Peyer's patch (tissue), 4 donors: Measurements from ENCODE around the gene IQGAP2. TPM values are rescaled to one million over a fixed set of nuclear protein-coding genes. Genes with fewer than 3 reads are reported as not detected.

Experiments used
- DNase-seq, 3 donors: peaks; one replicate each; pipeline ENCODE4 v3.0.0-alpha.2; 2017 to 2019
- H3K27ac ChIP-seq, 4 donors: fragments of 200-600 bp; sonication (generic); one replicate each; pipeline ENCODE4 v1.5.1; 2016 to 2019
- H3K27me3 ChIP-seq, 2 donors: fragments of 200-600 bp; sonication (generic); one replicate each; pipeline ENCODE4 v1.5.1; 2019
- H3K36me3 ChIP-seq, 3 donors: fragments of 200-600 bp; sonication (generic); one replicate each; pipeline ENCODE4 v1.5.1; 2016 to 2019
- H3K4me1 ChIP-seq, 4 donors: fragments of 200-600 bp; sonication (generic); one replicate each; pipeline ENCODE4 v1.5.1; 2016 to 2019
- H3K4me3 ChIP-seq, 4 donors: fragments of 200-600 bp; sonication (generic); 1 replicate in 3 of 4; 2 replicates in 1 of 4; pipeline ENCODE4 v1.5.1; 2016 to 2019; ENCODE audit warnings: mild to moderate bottlenecking in 1 of 4
- H3K9me3 ChIP-seq, 4 donors: fragments of 200-600 bp; sonication (generic); one replicate each; pipeline ENCODE4 v1.5.1; 2016 to 2019; ENCODE audit warnings: mild to moderate bottlenecking in 1 of 4
- POLR2A ChIP-seq, 2 donors: fragments of 450-650 bp; IDR thresholded peaks; one replicate each; pipeline ENCODE4 v1.5.1; 2017; ENCODE audit warnings: antibody characterized with exemption in 2 of 2, mild to moderate bottlenecking in 2 of 2, moderate library complexity in 2 of 2
- total RNA-seq, 4 donors: library from RNA; depleted of rRNA; stranded (reverse); fragments of >200 nt; gene quantifications; one replicate each; pipeline ENCODE4 v1.1.0, GENCODE V29; 2016
- TF ChIP-seq, protein P1 (sequence below), 6 experiments: fragments of 450-650 bp in 4 of 6; fragments of 200-600 bp in 2 of 6; sonication (generic) in 1 of 6; IDR thresholded peaks; one replicate each; pipeline ENCODE4 v1.5.1; 2017 to 2019; ENCODE audit warnings: antibody characterized with exemption in 6 of 6, mild to moderate bottlenecking in 3 of 6, moderate library complexity in 1 of 6

IQGAP2 gene
- total RNA-seq, 4 donors from 2014 or later = 58.6 to 110 (median 84.7) TPM

DNA sequence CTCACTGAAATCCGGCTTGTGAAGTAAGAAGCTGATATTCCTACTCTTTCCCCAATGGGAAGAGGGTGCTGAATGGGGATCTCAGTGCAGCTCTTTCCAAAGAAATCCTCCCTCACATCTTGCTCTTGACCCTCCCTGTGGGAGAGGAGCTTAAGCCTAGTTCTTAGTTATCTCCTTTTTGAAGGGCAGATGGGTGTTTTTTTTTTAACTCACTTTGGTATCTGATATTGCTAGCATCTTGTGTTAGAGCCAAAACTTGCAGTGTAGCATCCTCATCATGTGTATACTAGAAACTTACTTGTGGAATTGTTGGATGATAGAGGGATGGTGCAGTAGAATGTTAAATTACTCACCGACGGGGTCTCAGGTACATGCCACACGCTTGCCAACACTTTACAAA, 129.9 kb downstream of the IQGAP2 start:
- Histone ChIP-seq H3K4me3 (no peak overlapping the region), H3K4me1 (peaks cover 0 to 8% (median 0%) of the 10 kb centered on the region in 4 donors), H3K9me3 (no peaks in the 10 kb centered on the region), H3K36me3 (no peaks in the 10 kb centered on the region), H3K27me3 (no peaks in the 10 kb centered on the region), H3K27ac (no peak overlapping the region)
- TF ChIP-seq, protein P1, sequence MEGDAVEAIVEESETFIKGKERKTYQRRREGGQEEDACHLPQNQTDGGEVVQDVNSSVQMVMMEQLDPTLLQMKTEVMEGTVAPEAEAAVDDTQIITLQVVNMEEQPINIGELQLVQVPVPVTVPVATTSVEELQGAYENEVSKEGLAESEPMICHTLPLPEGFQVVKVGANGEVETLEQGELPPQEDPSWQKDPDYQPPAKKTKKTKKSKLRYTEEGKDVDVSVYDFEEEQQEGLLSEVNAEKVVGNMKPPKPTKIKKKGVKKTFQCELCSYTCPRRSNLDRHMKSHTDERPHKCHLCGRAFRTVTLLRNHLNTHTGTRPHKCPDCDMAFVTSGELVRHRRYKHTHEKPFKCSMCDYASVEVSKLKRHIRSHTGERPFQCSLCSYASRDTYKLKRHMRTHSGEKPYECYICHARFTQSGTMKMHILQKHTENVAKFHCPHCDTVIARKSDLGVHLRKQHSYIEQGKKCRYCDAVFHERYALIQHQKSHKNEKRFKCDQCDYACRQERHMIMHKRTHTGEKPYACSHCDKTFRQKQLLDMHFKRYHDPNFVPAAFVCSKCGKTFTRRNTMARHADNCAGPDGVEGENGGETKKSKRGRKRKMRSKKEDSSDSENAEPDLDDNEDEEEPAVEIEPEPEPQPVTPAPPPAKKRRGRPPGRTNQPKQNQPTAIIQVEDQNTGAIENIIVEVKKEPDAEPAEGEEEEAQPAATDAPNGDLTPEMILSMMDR (IDR thresholded peaks at IDR 0.05) = no peak
- TF ChIP-seq POLR2A (IDR thresholded peaks at IDR 0.05) = no peak
- DNase-seq = no peak

DNA sequence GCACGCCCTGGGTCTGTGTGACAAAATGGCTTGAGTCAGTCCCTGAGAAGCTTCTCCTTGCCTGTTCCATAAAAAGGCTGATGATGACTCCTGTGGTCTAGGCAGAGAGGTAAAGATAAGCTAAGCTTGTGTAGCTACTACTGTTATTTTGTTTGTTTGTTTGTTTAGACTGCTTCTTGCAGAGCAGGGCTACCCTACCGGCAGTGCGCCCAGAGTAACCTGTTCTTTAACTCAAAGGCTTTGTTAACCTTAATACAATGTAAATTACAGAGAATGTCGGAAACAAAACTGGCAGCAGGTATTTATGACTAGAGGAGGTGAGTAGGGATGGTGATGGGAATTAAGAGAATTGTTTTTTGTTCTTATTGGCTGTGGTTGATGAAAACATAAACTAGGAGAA, 132.5 kb downstream of the IQGAP2 start:
- Histone ChIP-seq H3K4me1 (peaks cover 0 to 8% (median 0%) of the 10 kb centered on the region in 4 donors), H3K9me3 (no peaks in the 10 kb centered on the region), H3K4me3 (no peak overlapping the region), H3K27ac (no peak overlapping the region), H3K27me3 (no peaks in the 10 kb centered on the region), H3K36me3 (no peaks in the 10 kb centered on the region)
- TF ChIP-seq, protein P1 (IDR thresholded peaks at IDR 0.05) = no peak
- no peak for TF ChIP-seq POLR2A (IDR thresholded peaks at IDR 0.05)
- no peak for DNase-seq

- TF ChIP-seq, protein P1 (IDR thresholded peaks at IDR 0.05) = no peak
- no peak for TF ChIP-seq POLR2A (IDR thresholded peaks at IDR 0.05)
- Histone ChIP-seq H3K4me3 (no peak overlapping the region), H3K27me3 (no peaks in the 10 kb centered on the region), H3K4me1 (peaks cover 0 to 8% (median 0%) of the 10 kb centered on the region in 4 donors), H3K9me3 (no peaks in the 10 kb centered on the region), H3K36me3 (no peaks in the 10 kb centered on the region), H3K27ac (no peak overlapping the region)
- DNase-seq = no peak
These were observed 134.0 kb downstream of the IQGAP2 start for GRCh38 chr5:76537073-76537543.

DNA sequence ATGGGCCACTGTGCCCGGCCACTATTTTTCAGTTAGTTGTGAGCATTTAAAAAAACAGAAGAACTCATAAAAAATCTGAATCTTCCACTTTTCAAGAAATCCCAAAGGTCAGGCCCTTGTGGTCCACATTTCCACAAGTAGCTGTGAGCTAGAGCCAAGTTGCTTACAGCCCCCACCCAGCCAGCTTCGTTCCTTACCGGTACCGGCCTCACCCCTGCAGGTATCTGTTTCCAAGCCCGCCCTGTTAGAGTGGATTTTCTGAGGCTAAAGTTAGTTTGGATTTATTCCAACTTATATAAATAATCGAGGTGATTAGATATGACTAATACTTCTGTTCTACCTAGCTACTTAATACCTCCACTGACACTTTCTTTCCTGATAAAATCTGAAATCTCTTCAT, 139.2 kb downstream of the IQGAP2 start:
- Histone ChIP-seq H3K4me1 (peaks cover 0 to 44% (median 5%) of the 10 kb centered on the region in 4 donors), H3K36me3 (no peaks in the 10 kb centered on the region), H3K9me3 (no peaks in the 10 kb centered on the region), H3K27me3 (no peaks in the 10 kb centered on the region), H3K27ac (peak overlapping the region in 3 of 4 donors; percentile 60 to 72 (median 66)), H3K4me3 (no peak overlapping the region)
- no peak for DNase-seq
- TF ChIP-seq POLR2A (IDR thresholded peaks at IDR 0.05) = no peak
- TF ChIP-seq, protein P1 (IDR thresholded peaks at IDR 0.05) = no peak

GRCh38 chr5:76542887-76543690, 140.0 kb downstream of the IQGAP2 start:
- H3K27me3 ChIP-seq = no peaks in the 10 kb centered on the region
- peak overlapping the region; percentile 60 to 72 (median 66) for H3K27ac ChIP-seq
- peak in 2 of 3 donors; percentile 36 to 73 for DNase-seq
- H3K36me3 ChIP-seq = no peaks in the 10 kb centered on the region
- TF ChIP-seq POLR2A (IDR thresholded peaks at IDR 0.05) = no peak
- H3K4me1 ChIP-seq = peaks cover 0 to 46% (median 6%) of the 10 kb centered on the region in 4 donors
- no peak overlapping the region for H3K4me3 ChIP-seq
- no peaks in the 10 kb centered on the region for H3K9me3 ChIP-seq

DNA sequence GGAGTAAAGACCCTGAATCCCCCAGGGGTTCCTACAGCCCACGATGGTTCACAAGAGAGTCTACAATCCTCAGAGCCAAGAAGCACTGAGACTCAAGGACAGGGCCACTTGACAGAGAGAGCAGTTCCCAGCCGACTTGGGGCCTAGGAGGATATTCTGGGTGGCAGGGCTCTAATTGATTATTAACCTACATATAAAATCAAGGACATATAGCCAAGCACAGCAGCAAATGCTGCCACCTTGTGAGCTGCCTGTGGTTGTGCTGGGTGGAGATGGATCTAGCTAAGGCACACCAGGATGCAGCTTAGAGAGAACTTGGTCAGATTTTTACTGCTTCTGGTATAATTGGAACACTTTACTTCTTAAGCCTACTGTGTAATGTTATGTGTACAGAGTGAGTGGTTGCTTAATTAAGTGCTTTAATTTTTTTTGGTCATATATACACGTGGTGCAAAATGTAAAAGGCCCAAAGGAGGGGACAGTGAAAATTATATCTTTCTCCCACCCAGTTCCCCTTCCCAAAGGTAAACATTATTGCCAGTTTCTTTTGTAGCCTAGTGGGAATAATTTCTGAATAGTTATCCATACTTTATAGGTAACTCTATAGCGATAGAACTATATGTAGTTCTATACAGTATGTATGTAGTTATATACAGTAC, 141.3 kb downstream of the IQGAP2 start:
- Histone ChIP-seq H3K4me1 (peaks cover 0 to 56% (median 8%) of the 10 kb centered on the region in 4 donors), H3K27me3 (no peaks in the 10 kb centered on the region), H3K4me3 (no peak overlapping the region), H3K9me3 (no peaks in the 10 kb centered on the region), H3K27ac (peak overlapping the region; percentile 60 to 74 (median 66)), H3K36me3 (no peaks in the 10 kb centered on the region)
- TF ChIP-seq, protein P1 (IDR thresholded peaks at IDR 0.05) = peak in 5 of 6 experiments; percentile 8 to 94 (median 88)
- no peak for TF ChIP-seq POLR2A (IDR thresholded peaks at IDR 0.05)
- DNase-seq = peak; percentile 30 to 84 (median 68)
